ENCODE results near the gene FAM187B. TPM values are rescaled to one million over a fixed set of nuclear protein-coding genes. Genes with fewer than 3 reads are reported as not detected.
"Not testable (repeated sequence)": the region's sequence is repeated elsewhere in the genome, so short reads cannot be mapped to it uniquely, and the experiment has no call there.

Gene FAM187B
- total and polyA plus RNA-seq, 2 donors: not detected

DNA sequence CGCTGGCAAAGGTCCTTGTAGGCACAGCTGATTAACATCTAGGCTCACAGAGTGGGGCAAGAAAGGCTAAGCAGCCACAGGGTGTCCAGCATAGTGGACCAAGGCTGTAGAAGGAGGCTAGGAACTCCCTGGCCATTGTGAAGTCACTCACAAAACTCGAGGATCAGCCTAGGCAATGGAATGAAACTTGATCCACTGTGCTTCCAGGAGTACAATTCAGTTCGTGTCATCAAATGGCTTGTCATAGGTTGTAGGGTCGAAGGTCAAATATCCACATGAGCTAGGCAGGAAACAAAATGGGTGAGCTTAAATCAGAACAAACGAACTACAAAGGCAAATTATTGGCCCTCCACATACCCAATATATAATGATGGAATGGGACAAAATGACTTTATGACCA is 4.4 kb upstream of the FAM187B start:
- Histone ChIP-seq H3K36me3 (ENCODE audit: insufficient read depth) (no peaks in the 10 kb centered on the region), H3K27ac (ENCODE audit: low read depth) (no peak overlapping the region), H3K4me3 (ENCODE audit: low read depth, low read length) (no peak overlapping the region), H3K4me1 (ENCODE audit: insufficient read depth) (no peaks in the 10 kb centered on the region)
- 57% methylated on average over 5 of the region's 5 CpGs for WGBS
- DNase-seq (ENCODE audit: extremely low spot score): no peak

DNA sequence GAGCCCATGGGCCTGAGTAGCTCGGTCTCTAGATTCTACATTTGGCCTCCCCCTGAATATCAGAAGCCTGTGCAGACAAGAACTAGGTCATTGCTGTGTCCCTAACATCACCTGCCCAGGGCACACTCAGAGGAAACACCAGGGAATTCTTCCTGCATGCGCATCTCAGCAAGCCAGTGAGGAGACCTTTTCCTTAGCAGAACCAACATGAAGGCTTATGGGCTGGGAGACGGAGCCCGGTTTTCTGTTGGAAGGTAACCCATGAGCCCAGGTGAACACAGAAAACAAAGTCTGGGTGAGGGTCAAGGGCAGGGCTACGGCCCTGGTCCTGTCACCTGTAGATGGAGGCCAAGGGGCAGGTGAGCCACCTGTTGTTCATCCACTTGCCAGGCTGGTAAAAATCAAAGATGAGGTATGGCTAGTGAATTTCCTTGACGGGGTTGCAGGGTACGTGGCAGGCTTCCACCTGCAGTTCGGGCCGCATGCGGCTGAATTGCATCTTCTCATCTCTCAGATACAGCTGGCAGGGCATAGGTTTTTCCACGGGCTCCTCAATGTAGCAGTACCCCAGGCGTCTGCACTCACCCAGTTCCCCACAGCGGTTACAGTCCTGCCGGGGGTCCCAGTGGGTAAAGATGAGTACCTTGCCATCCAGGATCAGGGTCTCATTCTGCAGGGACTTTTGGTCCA is 3.6 kb upstream of the FAM187B start:
- no peak overlapping the region for H3K27ac ChIP-seq (ENCODE audit: low read depth)
- H3K4me1 ChIP-seq (ENCODE audit: insufficient read depth): no peaks in the 10 kb centered on the region
- WGBS: 87% methylated on average over 14 of the region's 14 CpGs
- H3K36me3 ChIP-seq (ENCODE audit: insufficient read depth): no peaks in the 10 kb centered on the region
- no peak for DNase-seq (ENCODE audit: extremely low spot score)
- H3K4me3 ChIP-seq (ENCODE audit: low read depth, low read length): no peak overlapping the region

DNA sequence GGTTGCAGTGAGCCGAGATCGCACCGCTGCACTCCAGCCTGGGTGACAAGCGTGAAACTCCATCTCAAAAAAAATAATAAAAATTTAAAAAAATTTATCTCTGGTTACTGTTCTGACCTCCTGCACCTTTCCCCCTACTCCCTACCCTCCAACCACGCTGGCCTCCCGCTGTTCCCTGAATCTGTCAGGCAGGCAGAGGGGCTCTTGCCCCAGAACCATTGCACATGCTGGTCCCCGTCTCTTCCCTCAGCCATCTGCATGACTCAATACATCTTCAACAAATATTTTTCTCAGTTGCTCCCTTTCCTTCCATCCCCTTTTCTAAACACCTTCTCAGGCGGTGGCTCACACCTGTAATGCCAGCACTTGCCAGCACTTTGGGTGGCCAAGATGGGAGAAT is 1.1 kb upstream of the FAM187B start:
- 89% methylated on average over 8 of the region's 8 CpGs for WGBS
- Histone ChIP-seq H3K27ac (ENCODE audit: low read depth) (no peak overlapping the region), H3K36me3 (ENCODE audit: insufficient read depth) (no peaks in the 10 kb centered on the region), H3K4me1 (ENCODE audit: insufficient read depth) (no peaks in the 10 kb centered on the region), H3K4me3 (ENCODE audit: low read depth, low read length) (no peak overlapping the region)
- no peak for DNase-seq (ENCODE audit: extremely low spot score)

DNA sequence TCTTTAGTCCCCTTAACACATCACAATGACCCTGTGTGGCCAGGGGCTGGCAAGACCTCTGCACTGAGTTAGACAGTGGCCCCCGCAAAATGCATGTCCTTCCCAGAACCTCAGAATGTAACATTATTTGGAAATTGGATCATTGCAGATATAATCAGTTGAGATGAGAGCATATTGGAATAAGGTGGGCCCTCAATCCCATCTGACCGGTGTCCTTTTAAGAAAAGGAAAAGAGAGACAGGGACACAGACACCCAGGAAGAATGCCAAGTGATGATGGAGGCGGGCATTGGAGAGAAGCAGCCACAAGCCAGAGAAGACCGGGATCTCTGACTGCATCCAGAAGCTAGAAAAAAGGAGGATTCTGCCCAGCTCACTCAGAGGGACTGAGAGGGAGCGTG is 1.8 kb downstream of the FAM187B start:
- WGBS: 80% methylated on average over 5 of the region's 5 CpGs
- no peak for DNase-seq (ENCODE audit: extremely low spot score)

GRCh38 chr19:35225951-35226350 is 2.6 kb downstream of the FAM187B start:
- no peaks in the 10 kb centered on the region for H3K4me1 ChIP-seq (ENCODE audit: insufficient read depth)
- no peak for DNase-seq (ENCODE audit: extremely low spot score)
- H3K36me3 ChIP-seq (ENCODE audit: insufficient read depth): no peaks in the 10 kb centered on the region
- no peak overlapping the region for H3K4me3 ChIP-seq (ENCODE audit: low read depth, low read length)
- no peak overlapping the region for H3K27ac ChIP-seq (ENCODE audit: low read depth)
- WGBS: 86% methylated on average over 6 of the region's 6 CpGs

More for the DNA sequence above, 1.8 kb downstream of the FAM187B start:
- Histone ChIP-seq H3K36me3 (ENCODE audit: insufficient read depth) (no peaks in the 10 kb centered on the region), H3K27ac (ENCODE audit: low read depth) (no peak overlapping the region), H3K4me1 (ENCODE audit: insufficient read depth) (no peaks in the 10 kb centered on the region), H3K4me3 (ENCODE audit: low read depth, low read length) (no peak overlapping the region)

DNA sequence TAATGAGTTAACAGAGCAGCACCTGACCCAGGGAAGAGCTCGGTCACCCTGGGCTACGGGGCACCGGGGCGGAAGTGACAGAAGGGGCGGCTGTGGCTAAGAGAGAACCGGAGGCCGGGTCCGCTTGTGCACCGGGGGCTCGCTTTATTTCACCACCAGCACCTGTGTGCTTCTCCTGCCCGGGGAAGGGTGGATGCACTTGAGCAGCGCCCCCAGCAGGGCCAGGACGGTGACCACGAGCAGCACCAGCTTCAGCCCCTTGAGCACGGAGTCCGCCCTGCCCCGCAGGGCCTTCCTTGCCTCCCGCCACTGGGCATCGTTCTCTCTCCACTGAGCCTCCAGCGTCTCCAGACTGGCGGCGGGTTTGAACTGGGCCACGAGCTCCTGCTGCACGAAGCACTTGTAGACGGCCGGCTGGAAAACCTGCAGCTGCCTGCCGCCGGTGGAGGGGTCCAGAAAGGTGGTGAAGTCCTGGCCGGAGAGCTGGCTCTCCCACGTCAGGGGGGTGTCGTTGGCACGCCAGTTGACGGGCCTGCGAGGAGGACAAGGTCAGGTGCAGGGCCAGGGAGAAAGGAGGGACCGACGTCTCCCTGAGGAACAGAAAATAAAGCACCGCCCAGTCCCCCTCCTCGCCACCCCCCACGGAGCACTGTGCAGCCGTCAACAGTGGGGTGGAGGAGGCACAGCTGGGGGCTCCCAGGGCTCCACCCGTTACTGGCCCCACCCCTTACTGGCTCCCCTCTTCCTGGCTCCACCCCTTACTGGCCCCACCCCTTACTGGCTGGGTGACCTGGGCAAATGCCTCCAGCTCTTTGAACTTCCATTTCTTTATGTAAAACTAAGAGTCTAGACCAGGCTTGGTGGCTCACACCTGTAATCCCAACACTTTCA is 3.6 kb downstream of the FAM187B start:
- no peaks in the 10 kb centered on the region for H3K36me3 ChIP-seq (ENCODE audit: insufficient read depth)
- WGBS: 47% methylated on average over 41 of the region's 41 CpGs
- H3K4me1 ChIP-seq (ENCODE audit: insufficient read depth): no peaks in the 10 kb centered on the region
- H3K27ac ChIP-seq (ENCODE audit: low read depth): no peak overlapping the region
- H3K4me3 ChIP-seq (ENCODE audit: low read depth, low read length): no peak overlapping the region
- no peak for DNase-seq (ENCODE audit: extremely low spot score)

DNA sequence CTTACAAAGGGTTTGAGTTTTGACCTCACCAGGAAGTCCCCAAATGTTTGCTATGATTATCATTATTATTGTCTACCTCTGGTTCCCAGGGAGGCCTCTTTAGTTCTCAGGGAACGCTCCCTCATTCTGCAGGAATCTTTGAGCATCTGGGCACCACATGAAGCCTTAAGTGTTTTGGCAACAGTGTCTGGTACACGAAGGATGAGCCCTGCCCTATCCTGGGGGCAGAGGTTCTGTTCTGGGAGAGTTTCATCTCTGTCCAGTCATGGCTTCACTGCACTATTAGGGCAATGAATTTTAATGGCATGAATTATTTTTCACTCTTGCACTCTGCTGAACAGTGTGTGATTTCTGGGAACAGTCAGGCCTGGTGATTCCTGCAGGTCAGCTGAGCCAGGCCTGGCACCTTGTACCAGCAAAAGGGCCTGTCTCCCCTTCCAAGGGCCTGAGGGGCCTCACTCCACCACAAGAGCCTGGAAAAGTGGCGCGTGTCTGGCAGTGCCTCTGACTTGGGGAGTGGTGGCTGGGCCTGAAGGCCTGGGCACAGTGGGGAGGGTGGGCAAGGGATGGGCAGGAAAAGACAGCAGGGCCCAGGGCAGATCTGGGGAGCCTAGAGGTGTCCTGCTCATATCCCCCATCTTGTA is 4.6 kb downstream of the FAM187B start:
- Histone ChIP-seq H3K36me3 (ENCODE audit: insufficient read depth) (no peaks in the 10 kb centered on the region), H3K4me1 (ENCODE audit: insufficient read depth) (no peaks in the 10 kb centered on the region), H3K4me3 (ENCODE audit: low read depth, low read length) (no peak overlapping the region), H3K27ac (ENCODE audit: low read depth) (no peak overlapping the region)
- no peak for DNase-seq (ENCODE audit: extremely low spot score)
- 77% methylated on average over 4 of the region's 4 CpGs for WGBS

GRCh38 chr19:35223084-35223790 is 5.3 kb downstream of the FAM187B start:
- Histone ChIP-seq H3K36me3 (ENCODE audit: insufficient read depth) (no peaks in the 10 kb centered on the region), H3K27ac (ENCODE audit: low read depth) (no peak overlapping the region), H3K4me3 (ENCODE audit: low read depth, low read length) (no peak overlapping the region), H3K4me1 (ENCODE audit: insufficient read depth) (no peaks in the 10 kb centered on the region)
- WGBS: 54% methylated on average over 6 of the region's 6 CpGs
- DNase-seq (ENCODE audit: extremely low spot score): no peak

DNA sequence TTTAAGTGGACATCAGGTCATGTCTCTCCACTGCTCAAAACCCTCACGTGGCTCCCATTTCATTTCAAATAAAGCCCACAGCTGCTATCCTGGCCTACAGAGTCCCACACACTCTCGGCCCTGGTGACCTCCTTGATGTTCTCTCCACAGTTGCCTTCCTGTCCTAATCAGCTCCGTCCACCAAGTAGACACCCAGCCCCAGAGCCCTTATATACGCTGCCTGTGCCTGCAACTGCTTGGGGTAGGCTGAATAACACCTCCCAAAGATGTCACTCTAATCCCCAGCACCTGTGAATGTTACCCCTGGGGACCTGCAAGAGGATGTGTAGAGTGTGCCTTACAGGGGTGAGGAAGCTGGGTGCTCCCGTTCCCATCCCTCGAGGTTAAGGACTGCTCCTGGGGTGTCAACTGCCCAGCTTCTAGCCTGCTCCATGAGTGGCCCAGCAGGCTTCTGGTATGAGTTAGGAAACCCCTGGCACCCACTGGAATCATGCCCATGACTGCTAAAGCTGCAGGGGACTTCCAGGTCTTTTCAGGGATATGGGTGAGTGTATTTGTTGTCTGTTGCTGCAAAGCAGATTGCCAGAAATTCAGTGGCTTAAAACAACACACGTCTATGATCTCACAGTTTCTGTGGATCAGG is 6.0 kb downstream of the FAM187B start:
- H3K27ac ChIP-seq (ENCODE audit: low read depth): no peak overlapping the region
- DNase-seq (ENCODE audit: extremely low spot score): no peak
- no peak overlapping the region for H3K4me3 ChIP-seq (ENCODE audit: low read depth, low read length)
- no peaks in the 10 kb centered on the region for H3K36me3 ChIP-seq (ENCODE audit: insufficient read depth)
- no peaks in the 10 kb centered on the region for H3K4me1 ChIP-seq (ENCODE audit: insufficient read depth)
- 85% methylated on average over 7 of the region's 7 CpGs for WGBS

DNA sequence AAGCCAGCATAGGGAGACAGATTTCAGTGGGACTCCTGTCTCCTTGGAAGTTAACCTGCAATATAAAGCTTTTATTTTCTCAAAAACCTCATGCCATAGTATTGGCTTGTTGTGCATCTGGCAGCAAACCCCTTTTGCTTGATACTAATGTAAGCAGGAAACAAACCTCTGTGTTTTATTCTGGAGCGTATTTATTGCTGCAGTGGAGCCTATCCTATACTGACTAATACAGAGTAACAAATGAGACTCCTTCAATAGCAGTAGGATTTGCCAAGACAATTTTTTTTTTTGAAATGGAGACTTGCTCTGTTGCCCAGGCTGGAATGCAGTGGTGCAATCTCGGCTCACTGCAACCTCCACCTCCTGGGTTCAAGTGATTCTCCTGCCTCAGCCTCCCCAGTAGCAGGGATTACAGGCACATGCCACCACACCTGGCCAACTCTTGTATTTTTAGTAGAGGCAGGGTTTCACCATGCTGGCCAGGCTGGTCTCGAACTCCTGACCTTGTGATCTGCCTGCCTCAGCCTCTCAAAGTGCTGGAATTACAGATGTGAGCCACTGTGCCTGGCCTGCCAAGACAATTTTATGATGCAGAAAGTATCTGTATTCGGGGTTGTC is 7.5 kb downstream of the FAM187B start:
- 86% methylated on average over 4 of the region's 4 CpGs for WGBS
- not testable (repeated sequence) for DNase-seq (ENCODE audit: extremely low spot score); H3K27ac ChIP-seq (ENCODE audit: low read depth); H3K4me1 ChIP-seq (ENCODE audit: insufficient read depth); H3K36me3 ChIP-seq (ENCODE audit: insufficient read depth); H3K4me3 ChIP-seq (ENCODE audit: low read depth, low read length)

GRCh38 chr19:35220315-35220921 is 8.1 kb downstream of the FAM187B start:
- no peaks in the 10 kb centered on the region for H3K36me3 ChIP-seq (ENCODE audit: insufficient read depth)
- H3K27ac ChIP-seq (ENCODE audit: low read depth): no peak overlapping the region
- no peak for DNase-seq (ENCODE audit: extremely low spot score)
- 45% methylated on average over 3 of the region's 3 CpGs for WGBS
- no peak overlapping the region for H3K4me3 ChIP-seq (ENCODE audit: low read depth, low read length)
- no peaks in the 10 kb centered on the region for H3K4me1 ChIP-seq (ENCODE audit: insufficient read depth)

GRCh38 chr19:35219008-35219407 is 9.5 kb downstream of the FAM187B start:
- DNase-seq (ENCODE audit: extremely low spot score): no peak
- Histone ChIP-seq H3K4me3 (ENCODE audit: low read depth, low read length) (no peak overlapping the region), H3K36me3 (ENCODE audit: insufficient read depth) (no peaks in the 10 kb centered on the region), H3K4me1 (ENCODE audit: insufficient read depth) (no peaks in the 10 kb centered on the region), H3K27ac (ENCODE audit: low read depth) (no peak overlapping the region)
- WGBS: 91% methylated on average over 1 of the region's 1 CpG
